D721Med (cell line): ENCODE measurements around the gene KCND3.

Experiments used
- DNase-seq: peaks from one replicate; pipeline ENCODE4 v3.0.0; 2011; ENCODE audit warnings: low spot score; ENCODE audit not compliant: insufficient read length
- FAIRE-seq: peaks from 2 replicates; lab custom pipeline; 2011; peaks lifted over from hg19 to GRCh38; lab: Jason Lieb, UNC
- CTCF ChIP-seq: IDR thresholded peaks from 2 replicates; pipeline ENCODE4 v1.5.1; 2012; ENCODE audit warnings: mild to moderate bottlenecking, control low read depth; ENCODE audit not compliant: insufficient read depth; ENCODE audit errors: missing control alignments

The KCND3 gene

GRCh38 chr1:111903148-111903870, 86.2 kb downstream of the KCND3 start:
- TF ChIP-seq CTCF, result no peak
- FAIRE-seq (no peak), DNase-seq (no peak)

GRCh38 chr1:111895469-111895868, 94.0 kb downstream of the KCND3 start:
- no peak for DNase-seq
- TF ChIP-seq CTCF, result no peak
- FAIRE-seq, result no peak

GRCh38 chr1:111895017-111895416, 94.5 kb downstream of the KCND3 start:
- no peak for FAIRE-seq
- no peak for DNase-seq
- TF ChIP-seq CTCF, result no peak

GRCh38 chr1:111894497-111894896, 95.0 kb downstream of the KCND3 start:
- FAIRE-seq (no peak), DNase-seq (no peak)
- no peak for TF ChIP-seq CTCF

GRCh38 chr1:111891566-111891965, 97.9 kb downstream of the KCND3 start:
- FAIRE-seq, result no peak
- TF ChIP-seq CTCF, result no peak
- no peak for DNase-seq

GRCh38 chr1:111888740-111889376, 100.6 kb downstream of the KCND3 start:
- TF ChIP-seq CTCF, result no peak
- no peak for FAIRE-seq
- no peak for DNase-seq

GRCh38 chr1:111887875-111888274, 101.6 kb downstream of the KCND3 start:
- no peak for FAIRE-seq
- no peak for TF ChIP-seq CTCF
- no peak for DNase-seq
